ENCODE data around the gene LIF. TPM values are rescaled to one million over a fixed set of nuclear protein-coding genes. Genes with fewer than 3 reads are reported as not detected.

The LIF gene
- total and polyA plus RNA-seq, 7 donors: 0.28 to 10.3 (median 1.6) TPM

DNA sequence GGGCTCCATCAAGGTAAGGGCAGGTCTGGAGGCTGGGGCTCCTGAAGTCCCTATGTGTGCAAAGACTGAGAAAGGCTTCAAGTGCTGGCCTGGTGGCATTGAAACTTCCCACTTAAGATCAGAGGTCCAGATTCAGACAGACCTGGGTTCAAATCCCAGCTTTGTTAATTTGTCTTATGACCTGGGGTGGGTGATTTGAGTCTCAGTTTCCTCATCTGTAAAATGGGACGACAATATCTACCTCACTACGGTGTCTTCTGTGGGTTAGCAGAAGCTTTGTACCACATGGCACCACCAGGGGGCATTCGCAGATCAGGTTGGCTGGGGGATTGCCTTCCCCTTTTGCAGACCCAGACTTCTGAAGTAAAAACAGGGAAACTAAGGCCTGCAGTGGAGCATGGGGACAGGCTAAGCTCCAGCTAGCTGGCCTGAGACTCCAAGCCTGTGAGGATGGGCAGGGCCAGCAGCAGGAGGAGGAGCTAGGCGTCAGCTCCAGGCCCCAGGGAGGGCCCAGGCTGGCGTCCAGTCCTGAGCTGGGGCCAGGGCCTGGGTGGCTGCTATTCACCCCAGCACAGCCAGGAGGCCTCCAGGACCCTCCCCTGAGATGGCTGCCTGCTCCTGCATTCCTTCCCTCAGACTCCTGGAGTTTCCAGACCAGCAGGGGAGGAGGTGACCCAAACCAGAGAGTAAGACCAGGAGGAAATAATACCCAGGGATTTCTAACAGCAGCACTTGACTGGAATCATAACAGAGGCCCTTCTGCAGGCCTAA lies 41.3 kb upstream of the LIF start:
- peak overlapping the region; percentile 90 to 95 (median 93) for H3K4me3 ChIP-seq
- TF ChIP-seq EP300 (IDR thresholded peaks at IDR 0.05): no peak
- TF ChIP-seq POLR2AphosphoS5 (IDR thresholded peaks at IDR 0.05): peak; percentile 50 to 86 (median 77)
- peak in 1 of 2 donors; percentile 20 for TF ChIP-seq POLR2A (IDR thresholded peaks at IDR 0.05)
- TF ChIP-seq, protein P1, sequence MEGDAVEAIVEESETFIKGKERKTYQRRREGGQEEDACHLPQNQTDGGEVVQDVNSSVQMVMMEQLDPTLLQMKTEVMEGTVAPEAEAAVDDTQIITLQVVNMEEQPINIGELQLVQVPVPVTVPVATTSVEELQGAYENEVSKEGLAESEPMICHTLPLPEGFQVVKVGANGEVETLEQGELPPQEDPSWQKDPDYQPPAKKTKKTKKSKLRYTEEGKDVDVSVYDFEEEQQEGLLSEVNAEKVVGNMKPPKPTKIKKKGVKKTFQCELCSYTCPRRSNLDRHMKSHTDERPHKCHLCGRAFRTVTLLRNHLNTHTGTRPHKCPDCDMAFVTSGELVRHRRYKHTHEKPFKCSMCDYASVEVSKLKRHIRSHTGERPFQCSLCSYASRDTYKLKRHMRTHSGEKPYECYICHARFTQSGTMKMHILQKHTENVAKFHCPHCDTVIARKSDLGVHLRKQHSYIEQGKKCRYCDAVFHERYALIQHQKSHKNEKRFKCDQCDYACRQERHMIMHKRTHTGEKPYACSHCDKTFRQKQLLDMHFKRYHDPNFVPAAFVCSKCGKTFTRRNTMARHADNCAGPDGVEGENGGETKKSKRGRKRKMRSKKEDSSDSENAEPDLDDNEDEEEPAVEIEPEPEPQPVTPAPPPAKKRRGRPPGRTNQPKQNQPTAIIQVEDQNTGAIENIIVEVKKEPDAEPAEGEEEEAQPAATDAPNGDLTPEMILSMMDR (IDR thresholded peaks at IDR 0.05): peak; percentile 80 to 90 (median 87)
- peak; percentile 96 for DNase-seq
- H3K27ac ChIP-seq: peak overlapping the region; percentile 95 to 98 (median 96)
- intact Hi-C loops (cut with DNase I): loop anchor here (1.0 to 2.0 kb wide), 3 partner anchors 25 to 99 kb away; partner anchors contain the start of genes RNF215 and TBC1D10A
- H3K9me3 ChIP-seq: no peaks in the 10 kb centered on the region
- H3K27me3 ChIP-seq: no peaks in the 10 kb centered on the region
- H3K4me1 ChIP-seq: peaks cover 0 to 42% (median 35%) of the 10 kb centered on the region in 4 donors
- peaks cover 6 to 40% (median 14%) of the 10 kb centered on the region in 4 donors for H3K36me3 ChIP-seq
- WGBS, 2 donors: 7 to 18% methylated on average over 5 of the region's 5 CpGs

DNA sequence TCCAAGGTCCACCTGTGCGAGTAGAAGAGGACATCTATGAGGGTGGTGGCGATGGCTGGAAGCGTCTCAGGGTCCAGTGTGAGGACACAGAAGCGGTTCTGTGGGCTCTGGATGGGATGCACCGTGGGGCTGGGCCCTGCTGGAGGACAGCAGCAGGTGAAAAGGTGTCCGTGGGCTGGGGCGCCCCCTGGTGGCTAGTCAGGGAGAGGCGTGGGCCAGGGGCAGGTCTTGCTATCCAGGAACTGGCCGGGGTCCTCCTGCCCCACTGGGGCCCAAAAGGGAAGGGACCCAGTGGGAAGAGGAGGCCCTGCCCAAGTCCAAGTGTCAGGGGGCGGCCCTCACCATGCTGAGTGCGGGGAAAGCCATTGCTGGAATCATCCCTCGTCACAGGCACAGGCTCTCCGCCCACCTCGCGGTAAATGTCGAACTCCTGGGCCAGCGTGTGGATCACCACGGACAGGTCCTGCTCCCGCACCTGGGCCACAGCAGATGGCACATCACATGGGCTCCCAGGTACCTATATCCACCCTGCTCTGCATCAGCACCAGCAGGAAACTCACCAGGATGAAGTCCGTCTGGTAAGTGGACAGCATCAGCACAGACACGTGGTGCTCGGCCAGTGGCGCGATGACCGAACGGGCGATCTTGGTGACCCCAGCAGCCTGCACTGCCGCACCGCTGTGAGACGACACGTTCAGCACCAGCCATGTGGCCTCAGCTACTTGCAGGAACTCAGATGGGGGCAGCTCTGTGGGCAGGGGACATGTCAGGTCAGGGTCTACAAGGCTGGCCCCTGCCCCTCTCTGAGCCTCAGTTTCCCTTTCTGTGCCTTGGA lies 40.5 kb upstream of the LIF start:
- Histone ChIP-seq H3K4me3 (no peak overlapping the region), H3K9me3 (no peaks in the 10 kb centered on the region), H3K4me1 (peaks cover 0 to 38% (median 33%) of the 10 kb centered on the region in 4 donors), H3K36me3 (peaks cover 3 to 32% (median 7%) of the 10 kb centered on the region in 4 donors), H3K27me3 (no peaks in the 10 kb centered on the region), H3K27ac (peak overlapping the region in 2 of 4 donors; percentile 96 to 98)
- no peak for TF ChIP-seq POLR2A (IDR thresholded peaks at IDR 0.05)
- TF ChIP-seq, protein P1 (IDR thresholded peaks at IDR 0.05): peak; percentile 69 to 84 (median 82)
- intact Hi-C loops (cut with DNase I): loop anchor here (2.0 kb wide), 1 partner anchor 24 kb away; no protein-coding TSS in a partner anchor
- DNase-seq: peak; percentile 81
- 18 to 57% methylated on average over 31 of the region's 31 CpGs for WGBS, 2 donors

DNA sequence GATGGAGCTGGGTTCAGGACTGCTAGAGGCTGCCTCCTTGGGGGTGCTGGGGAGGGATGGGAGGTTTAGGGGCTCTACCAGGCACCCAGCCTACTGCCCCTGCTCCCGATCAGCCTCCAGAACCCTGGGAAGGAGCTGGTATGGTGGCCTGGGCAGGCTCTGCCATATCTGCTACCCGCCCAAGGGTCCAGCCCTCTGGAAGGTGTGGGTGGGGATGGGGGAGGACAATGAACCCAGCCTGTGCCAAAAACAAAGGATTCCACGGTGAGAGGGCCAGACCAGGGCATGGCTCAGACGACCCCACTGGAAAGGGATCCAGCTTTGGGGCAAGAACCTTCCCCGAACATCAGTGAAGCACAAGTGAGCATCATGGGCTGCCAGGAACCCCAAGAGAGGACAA lies 39.8 kb upstream of the LIF start:
- intact Hi-C loops (cut with DNase I): loop anchor here (2.0 kb wide), 1 partner anchor 24 kb away; no protein-coding TSS in a partner anchor
- no peak for DNase-seq
- WGBS, 2 donors: 82 to 91% methylated on average over 5 of the region's 5 CpGs
- Histone ChIP-seq H3K4me3 (no peak overlapping the region), H3K4me1 (peaks cover 0 to 31% (median 26%) of the 10 kb centered on the region in 4 donors), H3K9me3 (no peaks in the 10 kb centered on the region), H3K36me3 (peaks cover 0 to 28% (median 7%) of the 10 kb centered on the region in 4 donors), H3K27me3 (no peaks in the 10 kb centered on the region), H3K27ac (no peak overlapping the region)
- TF ChIP-seq POLR2AphosphoS5 (IDR thresholded peaks at IDR 0.05) (no peak), EP300 (IDR thresholded peaks at IDR 0.05) (no peak), POLR2A (IDR thresholded peaks at IDR 0.05) (no peak)
- TF ChIP-seq, protein P1 (IDR thresholded peaks at IDR 0.05): no peak

GRCh38 chr22:30285846-30286200 lies 39.3 kb upstream of the LIF start:
- Histone ChIP-seq H3K27me3 (no peaks in the 10 kb centered on the region), H3K4me3 (no peak overlapping the region), H3K9me3 (no peaks in the 10 kb centered on the region), H3K36me3 (peaks cover 0 to 28% (median 7%) of the 10 kb centered on the region in 4 donors), H3K4me1 (peaks cover 0 to 26% (median 21%) of the 10 kb centered on the region in 4 donors), H3K27ac (no peak overlapping the region)
- intact Hi-C loops (cut with DNase I): loop anchor here (2.0 kb wide), 1 partner anchor 23 kb away; no protein-coding TSS in a partner anchor
- no peak for DNase-seq
- 87 to 91% methylated on average over 8 of the region's 8 CpGs for WGBS, 2 donors
- TF ChIP-seq, protein P1 (IDR thresholded peaks at IDR 0.05): no peak
- TF ChIP-seq POLR2A (IDR thresholded peaks at IDR 0.05) (no peak), POLR2AphosphoS5 (IDR thresholded peaks at IDR 0.05) (no peak)
